ENCODE results near the gene LRRC4.

LRRC4 gene

DNA sequence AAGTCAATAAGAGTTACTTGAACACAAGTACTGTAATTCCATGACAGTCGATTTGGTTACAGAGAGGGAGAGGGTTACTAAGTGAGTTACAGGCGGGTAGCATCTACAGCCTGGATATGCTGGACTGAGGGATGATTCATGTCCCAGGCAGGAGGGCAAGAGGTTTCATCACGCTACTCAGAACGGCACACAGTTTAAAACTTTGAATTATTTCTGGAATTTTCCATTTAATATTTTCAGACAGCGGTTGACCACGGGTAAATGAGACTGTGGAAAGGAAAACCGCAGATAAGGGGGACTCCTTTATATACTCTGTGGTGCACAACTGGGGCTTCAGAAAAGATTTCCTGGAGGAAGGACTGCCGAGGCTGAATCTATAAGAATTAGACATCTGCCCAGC, 25.7 kb upstream of the LRRC4 start:
- peak; percentile 89 for DNase-seq

DNA sequence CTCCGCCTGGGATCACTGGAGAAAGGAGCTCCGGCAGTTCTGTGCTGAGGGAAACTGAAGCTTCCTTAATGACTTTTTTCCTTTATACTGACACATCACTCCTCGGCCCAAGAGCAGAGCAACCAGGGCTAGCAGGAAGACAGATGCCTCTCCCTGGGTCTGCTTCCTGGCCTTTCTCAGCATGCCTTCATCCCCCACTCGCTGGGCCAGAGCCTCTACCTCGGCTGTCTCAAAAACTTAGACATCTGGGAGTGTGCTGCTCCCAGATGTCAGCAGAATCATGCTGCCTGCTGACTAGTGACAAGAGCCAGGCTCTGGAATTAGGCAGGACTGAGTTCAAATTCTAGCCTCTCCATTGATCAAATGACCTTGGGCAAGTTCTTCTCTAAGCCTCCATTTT, 24.4 kb upstream of the LRRC4 start:
- DNase-seq, result no peak

DNA sequence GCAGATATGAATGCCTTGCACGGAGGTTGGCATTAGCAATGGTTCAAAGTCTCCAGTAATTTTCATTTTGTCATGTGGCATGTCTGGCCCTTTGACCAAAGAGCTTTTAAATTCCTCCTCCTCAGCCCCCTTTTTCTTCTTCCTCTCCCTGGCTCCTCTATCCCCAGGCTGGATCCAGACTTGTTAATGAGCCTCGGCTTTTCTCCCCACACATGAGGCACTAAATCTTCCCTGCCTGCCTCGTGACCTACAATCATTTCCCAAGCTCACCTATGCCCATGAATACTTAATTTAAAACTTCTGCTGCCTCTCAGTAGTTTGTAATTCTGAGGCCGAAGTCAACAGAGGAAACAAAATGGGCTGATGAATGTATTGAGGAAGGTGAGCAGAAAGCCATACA, 23.3 kb upstream of the LRRC4 start:
- DNase-seq, result no peak

DNA sequence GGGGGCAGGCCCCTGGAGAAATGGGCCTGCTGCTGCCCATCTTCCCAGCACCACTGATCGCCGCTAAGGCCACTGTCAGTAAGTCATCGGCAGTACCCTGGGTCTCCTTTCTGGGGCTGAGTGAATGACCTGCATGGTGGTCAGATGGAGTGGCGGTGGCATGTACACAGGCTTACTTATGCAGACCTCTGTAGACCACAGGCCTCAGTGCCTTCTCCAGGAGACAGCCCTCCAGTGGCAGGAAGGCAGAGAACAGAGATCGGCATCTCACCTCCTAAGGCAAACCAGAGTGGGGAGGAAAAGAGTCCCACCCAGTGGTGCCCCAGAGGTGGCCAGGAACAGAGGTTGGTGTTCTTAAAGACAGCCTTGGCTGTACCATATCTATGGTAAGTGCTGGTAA, 22.8 kb upstream of the LRRC4 start:
- DNase-seq, result no peak

DNA sequence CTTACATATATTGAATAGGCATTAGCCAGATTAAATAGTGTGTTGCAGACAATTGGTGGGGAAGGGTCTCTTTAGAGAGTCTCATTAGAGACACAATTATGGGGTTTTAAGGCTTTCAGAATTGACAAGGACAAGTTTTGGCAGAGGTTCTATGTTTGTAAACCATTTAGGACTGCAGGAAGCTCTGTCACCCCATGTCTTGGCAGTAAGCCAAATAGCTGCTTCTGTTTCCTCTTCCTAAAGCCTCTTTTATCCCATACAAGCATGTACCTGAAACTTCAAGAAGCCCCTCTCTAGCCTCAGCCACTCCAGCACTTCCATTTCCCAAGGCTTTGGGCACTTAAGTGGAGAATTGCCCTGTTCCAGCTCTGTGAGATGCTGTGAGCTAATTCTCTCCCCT, 21.8 kb upstream of the LRRC4 start:
- no peak for DNase-seq

DNA sequence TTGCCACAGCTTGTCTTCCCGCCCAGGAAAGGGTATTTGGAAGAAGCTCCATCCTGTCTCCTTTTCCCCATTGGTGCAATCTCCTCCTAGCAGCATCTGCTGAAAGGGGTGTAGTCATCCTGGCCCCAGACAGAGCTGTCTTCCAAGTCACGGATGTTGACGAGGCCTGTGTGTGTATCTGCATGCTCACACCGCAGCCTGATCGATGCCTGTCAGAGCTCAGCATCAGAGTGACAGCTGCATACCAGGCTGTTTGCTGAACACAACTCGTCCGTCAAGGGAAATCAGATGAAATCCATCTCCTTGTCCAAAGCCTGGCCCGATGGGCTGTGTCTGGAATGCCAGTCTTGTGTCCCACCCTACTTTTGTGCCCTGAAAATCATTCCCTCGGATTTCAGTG, 21.2 kb upstream of the LRRC4 start:
- no peak for DNase-seq

DNA sequence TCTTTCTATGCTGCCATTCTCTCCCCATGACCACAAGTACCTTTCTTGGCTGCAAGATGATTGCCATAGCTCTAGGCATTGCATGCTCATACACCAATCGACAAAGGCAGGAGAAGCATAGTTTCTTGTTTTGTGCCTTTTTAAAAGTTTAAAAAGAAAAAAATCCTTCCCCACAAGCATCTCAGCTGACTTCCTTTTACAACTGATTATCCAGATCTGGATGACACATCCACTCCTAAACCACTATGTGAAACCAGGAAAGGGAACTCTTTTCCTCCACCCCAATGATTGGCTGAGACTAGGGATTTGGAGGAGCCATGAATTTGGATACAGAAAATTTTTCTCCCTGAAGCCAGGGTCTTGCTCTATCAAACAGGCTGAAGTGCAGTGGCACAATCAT, 14.5 kb upstream of the LRRC4 start:
- no peak for DNase-seq

DNA sequence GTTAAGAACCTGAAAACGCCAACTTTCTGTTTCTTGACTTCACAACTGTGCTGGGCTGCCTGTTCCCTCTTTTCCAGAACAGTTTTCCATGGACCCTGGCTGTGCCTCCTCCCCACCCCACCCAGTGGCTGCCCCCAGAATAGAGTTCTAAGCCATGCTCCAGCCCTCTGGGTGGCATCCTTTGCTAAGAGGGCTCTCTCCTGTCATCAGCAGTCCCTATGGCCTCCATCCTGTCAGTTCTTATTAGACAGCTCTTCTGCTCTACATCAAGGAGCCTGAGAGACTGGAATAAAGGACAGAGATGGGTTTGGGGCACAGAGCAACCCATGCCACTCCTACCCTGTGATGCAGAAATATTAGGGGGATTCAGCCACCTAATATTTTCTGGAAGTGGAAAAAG, 13.9 kb upstream of the LRRC4 start:
- no peak for DNase-seq

DNA sequence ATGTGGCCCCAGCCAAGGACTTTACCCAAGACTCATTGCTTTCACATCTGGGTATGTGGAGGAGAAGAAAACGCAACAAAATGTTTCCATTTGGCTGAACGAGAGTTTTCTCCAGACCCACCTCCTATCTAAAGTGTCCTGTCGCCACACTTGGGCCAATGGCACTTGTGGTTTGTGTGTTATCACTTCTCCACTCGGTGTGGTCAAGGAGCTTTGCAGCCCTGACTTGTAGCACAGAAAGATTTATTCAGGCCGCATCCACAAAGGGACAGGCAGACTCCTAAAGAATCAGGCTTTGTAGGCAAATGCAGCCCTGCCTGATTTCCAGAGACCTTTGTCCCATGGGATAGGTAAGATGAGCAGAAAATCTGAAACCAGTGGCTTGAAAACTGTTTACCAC, 12.8 kb upstream of the LRRC4 start:
- DNase-seq, result no peak

DNA sequence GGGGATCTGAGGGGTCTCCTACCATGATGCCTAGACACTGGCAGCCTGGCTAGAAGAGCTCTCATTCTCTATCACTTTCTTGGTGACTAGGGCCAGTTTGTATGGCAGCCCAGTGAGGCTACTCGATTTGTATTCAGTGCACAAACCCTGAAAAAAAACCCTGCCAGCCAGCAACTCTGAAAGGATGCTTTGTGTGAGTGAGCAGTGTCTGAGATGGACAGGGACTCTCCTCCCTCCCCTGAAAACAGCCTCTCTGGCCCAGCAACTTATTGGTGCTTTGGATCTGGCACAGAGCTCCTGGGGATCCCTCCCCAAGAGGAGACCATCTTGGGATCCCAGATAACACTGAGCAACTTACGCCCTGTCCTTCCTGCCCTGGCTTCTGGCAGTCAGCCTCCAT, 10.8 kb upstream of the LRRC4 start:
- DNase-seq, result no peak

DNA sequence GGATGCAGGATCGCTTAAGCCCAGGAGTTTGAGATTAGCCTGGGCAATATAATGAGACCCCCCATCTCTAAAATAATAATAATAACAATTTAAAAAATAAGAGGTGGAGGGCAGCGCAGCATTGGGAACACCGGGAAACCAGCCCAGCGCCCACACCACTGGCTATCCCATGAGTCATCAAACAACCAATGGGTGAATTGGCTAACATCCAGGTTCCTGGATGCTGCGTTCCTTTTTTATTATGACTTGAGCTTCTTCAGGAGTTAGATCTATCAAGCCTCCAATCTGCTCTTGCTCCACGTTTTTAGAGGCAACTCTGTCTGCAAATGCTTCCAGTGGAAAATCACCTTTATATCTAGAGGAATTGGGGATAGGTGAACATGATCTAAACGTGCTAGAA, 10.0 kb upstream of the LRRC4 start:
- DNase-seq, result peak; percentile 67

DNA sequence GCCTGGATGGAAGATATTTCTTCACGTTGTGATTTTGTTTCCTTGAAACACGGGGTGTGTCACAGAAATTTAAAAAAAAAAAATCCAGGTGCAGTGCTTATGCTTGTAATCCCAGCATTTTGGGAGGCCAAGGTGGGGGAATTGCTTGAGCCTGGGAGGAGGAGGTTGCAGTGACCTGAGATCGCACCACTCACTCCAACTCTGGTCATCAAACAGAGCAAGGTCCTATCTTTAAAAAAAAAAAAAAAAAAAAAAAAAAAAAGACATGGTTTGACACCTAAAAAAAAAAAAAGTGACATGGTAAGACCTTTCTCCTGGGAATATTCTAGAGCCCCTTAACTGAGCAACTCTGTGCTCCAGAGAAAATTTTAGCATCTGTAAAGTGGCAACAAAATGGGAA, 9.0 kb upstream of the LRRC4 start:
- DNase-seq, result no peak

DNA sequence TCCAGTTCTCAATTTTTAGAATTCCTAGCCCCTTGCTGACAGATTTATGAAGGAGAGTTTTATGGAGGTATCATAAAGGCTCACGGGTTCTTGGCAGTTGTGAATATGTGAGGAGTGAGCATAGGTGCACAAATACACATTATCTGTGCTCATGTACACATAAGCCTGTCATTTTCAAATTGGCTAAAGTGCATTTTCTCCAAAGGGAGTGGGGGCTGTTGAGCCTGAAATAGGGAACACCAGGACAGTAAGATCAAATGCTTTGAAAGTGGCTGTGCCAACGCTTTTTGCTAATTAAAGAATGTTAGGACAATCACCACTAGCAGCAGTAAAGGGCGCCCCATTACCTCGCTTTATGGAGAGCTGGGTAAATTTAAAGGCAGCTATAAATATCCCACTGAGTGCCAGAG, 8.3 kb upstream of the LRRC4 start:
- DNase-seq, result no peak

DNA sequence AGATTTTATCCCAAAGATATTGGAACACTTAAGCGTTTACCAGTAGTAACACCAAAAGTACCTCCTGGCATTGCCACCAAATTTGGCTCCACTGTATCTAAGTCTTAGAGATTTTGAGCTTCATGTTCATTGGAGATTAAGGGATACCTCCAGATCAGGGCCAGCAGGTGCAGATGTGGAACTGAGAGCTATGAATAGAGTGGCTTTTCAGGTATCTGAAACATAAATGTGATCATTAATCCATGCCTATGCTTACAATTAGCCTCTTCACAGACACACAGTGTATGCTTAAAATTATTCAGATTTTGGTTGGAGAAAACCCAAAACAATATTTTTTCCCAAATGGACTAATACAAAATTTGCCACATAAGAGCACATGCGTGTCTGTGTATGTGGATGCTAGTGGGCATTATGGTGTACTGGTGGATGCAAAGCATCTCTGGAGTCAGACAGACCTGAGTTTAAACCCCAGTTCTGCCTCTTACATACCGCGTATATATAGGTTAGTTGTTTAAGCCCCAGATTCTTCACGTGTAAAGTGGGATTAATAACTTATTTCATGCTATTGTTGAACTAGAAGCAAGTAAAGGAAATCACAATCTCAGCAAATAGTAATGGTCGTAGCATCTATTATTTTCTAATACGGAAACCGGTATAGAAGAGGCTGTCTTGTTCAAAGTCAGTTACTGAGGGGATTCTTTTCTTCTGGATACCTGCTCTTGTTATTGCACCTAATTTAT, 6.8 kb upstream of the LRRC4 start:
- no peak for DNase-seq

DNA sequence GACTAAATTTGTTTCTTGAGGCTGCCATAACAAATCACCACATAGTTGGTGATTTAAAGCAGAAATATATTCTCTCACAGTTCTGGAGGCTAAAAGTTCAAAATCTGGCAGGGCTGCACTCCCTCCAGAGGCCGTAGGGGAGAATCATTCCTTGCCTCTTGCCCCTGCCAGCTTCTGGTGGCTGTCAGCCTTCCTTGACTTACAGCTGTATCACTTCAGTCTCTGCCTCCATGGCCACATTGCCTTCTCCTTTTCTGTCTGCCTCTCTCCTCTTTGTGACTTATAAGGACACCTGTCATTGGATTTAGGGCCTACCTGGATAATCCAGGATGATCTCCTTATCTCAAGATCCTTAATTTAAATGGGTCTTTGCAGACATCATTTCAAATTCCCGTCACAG, 5.8 kb upstream of the LRRC4 start:
- DNase-seq, result no peak

DNA sequence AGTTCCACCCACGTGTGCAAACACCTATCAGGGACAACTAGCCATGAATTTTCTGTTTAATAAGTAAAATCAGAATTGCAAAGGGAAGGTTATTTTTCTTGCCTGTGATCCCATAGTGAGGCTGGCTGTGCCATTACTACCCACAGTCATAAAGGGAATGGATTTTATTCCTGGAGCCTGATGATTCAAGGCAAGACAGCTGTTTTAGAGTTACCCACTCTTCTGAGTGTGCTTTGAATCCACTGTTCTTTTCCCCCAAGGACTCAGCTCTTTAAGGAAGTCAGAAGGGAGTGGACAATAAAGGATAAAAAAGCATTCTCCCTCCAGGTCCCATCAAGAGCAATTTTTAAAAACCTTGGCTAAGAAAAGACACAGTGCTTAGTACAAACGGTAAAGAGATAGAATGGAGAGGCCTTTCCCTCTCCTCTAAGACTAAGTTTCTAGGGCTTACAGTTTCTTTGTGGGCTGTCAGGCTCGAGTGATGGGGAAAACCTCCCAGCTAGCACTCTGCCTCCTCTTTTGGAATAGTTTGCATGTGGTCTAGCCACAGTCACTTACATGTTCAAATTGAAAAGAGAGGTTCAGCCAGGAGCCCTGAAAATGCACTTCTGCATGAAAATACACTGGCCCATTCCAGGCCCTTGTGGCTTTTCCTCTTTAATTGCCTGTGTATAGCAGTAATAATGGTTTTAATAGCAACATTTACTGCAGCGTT, 5.1 kb upstream of the LRRC4 start:
- DNase-seq, result no peak

DNA sequence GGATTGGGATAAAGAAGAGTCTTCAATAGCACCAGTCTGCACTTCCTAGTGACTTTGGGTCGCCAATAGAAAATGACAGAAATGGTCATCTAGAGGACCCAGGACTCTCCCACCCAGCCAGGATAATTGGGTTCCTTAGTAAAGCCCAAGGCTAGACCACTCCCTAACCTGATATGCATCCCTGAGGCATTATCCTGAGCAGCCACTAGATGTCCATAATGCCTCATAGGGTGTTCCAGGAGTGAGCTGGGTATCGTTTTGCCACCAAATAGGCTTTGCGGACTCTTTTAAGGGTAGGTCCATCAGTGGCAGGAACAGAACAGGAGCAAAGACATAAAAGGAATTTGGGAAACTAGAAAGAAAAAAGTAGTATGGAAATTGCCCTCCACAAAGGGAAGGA, 4.5 kb upstream of the LRRC4 start:
- peak; percentile 16 for DNase-seq

DNA sequence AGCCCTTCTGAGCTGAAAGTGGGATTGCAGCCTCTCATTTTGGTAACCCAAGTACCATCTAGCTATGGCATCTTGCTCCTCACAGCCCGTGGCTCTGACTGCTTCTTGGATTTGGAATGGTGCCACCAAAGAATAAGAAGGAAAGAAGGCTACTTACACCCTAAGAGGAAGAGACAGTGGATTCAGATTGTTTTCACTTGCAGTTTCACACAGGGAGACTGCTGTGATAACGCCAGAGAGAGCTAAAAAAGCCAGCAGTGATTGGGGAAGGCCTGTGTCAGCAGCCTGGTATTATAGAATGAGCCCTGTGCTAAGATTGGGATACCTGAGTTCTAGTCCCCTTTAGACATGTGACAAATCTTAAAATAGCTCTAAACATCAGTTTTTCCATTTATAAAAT, 3.6 kb upstream of the LRRC4 start:
- no peak for DNase-seq

DNA sequence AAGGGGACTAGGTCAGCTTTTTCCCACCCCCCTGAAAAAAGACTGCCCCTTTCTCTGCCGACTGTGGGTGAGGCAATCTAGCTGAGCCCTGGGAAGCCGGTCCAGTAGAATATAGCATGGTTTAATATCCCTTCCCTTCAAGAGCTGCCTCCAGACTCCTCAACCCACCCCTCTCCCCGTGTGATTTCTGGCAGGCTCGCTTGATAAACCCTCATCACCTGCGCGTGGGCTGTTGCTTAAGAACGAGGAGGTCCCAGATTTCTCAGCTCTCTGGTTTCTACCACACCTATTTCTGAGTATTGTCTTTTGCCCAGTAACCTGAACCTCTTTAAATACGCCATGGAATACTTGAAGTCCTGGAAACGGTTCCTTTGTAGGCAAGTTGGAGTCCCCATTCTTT, 2.0 kb upstream of the LRRC4 start:
- no peak for DNase-seq

DNA sequence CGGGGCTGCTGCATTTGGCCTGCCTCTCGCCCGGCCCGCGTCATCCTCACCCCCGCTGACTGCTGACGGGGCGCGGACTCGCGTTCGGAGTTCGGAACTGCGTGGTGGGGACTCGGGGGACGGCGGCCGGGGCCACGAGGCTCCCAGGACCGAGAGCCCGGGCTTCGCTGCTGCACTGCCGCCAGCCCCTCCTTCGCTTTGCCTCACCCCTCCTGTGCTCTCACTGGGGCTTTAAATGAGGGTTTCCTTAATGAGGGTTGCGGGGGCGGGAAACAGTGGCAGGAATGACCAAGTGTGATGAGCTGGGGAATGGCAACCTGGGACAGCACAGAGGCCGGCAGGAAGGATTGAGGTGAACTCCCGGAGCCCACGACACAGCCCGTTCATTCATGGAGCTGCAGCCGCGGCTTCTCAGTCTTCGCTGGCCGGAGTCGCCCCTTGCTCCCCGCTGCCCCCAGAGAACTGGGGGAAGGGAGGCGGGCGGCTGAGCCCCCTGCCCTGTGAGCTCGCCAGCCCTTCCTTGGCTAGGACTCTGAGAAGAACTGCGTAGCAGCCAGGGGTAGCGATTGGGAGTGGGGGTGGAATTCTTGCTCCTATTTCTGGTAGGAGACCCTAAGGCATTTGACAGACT, 1.5 kb upstream of the LRRC4 start:
- no peak for DNase-seq

DNA sequence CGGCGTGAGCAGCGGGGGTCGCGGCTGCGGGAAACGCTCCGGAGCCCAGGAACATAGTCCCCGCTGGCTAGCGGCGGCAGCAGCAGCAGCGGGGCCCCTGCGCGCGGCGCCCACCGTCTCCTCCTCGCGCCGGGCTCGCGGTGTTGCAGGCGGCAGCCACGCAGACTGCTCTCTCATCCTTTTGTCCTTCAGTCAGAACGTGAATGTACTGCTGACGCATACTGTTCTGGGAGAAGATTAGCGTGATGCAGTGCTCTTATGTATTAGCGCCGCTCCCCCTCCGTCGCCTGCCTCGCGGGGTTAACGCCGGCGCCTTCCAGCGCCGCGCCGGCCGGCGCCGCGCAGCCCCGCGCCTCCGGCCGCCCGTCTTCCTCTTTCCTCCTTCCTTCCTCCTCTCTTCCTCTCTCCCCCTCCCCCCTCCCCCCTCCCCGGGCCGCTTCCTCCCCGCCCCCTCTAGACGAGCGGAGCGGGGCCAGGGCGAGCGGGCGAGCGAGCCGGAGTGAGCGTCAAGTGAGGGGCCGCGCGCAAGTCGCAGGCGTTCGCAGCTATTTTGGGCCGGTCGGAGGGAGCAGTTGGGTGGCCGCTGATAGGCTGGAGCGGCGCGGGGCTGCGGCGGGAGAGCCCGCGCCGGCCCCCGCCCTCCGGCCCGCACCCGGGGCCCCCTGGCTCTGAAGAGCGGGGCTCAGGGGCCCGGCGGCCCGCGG, 816 bp upstream of the LRRC4 start:
- DNase-seq, result no peak

DNA sequence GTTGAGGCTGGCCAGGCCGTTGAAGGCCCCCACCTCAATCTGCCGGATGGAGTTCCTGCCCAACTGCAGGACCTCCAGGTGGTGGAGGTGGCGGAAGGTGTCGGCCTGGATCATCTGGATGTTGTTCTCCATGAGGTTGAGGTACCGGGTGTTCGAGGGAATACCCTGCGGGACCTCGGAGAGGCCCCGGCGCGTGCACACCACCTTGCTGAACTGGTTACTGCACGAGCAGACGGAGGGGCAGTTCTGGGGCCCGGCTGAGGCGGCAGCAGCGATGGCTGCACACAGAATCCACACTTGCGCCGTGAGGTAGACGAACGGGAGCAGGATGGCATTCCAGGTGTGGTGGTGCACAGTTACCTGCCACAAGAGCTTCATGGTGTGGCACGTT, 979 bp downstream of the LRRC4 start:
- DNase-seq, result no peak

DNA sequence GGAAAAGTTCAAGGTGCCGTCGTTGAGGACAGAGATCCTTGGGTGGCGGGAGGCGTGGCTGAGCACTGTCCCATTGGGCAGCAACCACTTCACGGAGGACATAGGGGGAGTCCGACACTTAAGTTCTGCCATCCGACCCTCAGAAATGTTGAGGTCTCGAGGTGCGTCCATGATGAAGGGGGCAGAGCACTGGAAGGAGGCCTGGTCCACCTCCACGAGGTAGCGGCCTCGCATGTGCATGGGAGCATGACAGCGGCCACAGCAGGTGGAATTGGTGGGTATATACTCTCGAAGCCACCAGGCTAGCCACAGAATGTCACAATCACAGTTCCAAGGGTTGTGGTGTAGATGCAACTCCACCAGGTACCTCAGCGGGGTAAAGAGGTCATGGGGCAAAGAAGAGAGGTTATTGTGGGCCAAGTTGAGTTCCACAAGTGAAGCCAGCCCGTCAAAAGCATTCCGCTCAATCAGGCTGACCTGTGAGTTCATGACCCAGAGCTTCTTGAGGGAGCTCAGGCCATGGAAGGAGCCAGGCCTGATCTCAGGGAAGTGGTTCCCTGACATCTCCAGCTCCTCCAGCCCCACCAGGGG, 1.7 kb downstream of the LRRC4 start:
- DNase-seq, result no peak
